GM19240 (cell line): ENCODE results near the gene MELK.
"Not testable (repeated sequence)": the region's sequence is repeated elsewhere in the genome, so short reads cannot be mapped to it uniquely, and the experiment has no call there.

Experiments used
- DNase-seq: peaks from one replicate; pipeline ENCODE4 v3.0.0; 2011; ENCODE audit warnings: low spot score; ENCODE audit not compliant: insufficient read length

The MELK gene

DNA sequence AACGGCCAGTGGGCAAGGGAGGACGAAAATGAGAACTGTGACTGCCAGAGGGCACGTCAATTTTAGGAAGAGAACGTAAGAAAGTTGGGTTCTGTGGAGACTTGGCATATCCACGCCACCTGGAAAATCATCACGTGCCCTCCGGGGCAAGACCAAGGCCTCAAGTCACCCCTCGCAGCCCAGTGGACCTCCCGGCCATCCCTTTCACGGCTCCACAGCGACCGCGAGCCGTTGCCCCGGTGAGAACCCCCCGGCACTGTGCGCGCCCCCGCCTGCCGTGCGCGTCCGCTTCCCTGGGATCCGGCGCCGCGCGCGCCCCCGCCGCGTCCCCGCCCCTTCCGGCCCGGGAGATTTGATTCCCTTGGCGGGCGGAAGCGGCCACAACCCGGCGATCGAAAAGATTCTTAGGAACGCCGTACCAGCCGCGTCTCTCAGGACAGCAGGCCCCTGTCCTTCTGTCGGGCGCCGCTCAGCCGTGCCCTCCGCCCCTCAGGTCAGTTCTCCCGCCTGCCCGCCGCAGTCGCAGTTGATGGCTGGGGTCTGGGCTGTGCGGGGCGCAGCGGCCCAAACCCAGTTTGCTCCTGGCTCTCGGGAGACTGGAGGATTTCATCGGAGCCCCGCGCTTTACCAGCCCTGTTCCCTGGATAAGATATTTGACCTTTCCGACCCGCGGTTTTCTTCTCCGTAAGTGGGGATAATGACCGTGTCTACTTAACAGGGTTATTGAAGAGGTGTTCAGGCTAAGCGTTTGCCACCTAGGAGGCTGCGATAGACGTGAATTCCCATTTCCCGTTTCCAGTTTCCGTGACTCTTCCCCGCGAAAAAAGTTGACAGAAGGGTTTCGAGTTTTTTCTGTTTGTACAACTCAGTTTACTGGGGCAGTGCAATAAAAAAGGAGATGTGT lies at the start of gene MELK:
MELK (plus strand) TSS at position 381 of the 904 bp plus-strand sequence. CDS start 8,787 bp downstream, outside the sequence.
- peak; percentile 86 for DNase-seq

- DNase-seq, result no peak
Observed at GRCh38 chr9:36530224-36530623, 42.5 kb upstream of the MELK start.

DNA sequence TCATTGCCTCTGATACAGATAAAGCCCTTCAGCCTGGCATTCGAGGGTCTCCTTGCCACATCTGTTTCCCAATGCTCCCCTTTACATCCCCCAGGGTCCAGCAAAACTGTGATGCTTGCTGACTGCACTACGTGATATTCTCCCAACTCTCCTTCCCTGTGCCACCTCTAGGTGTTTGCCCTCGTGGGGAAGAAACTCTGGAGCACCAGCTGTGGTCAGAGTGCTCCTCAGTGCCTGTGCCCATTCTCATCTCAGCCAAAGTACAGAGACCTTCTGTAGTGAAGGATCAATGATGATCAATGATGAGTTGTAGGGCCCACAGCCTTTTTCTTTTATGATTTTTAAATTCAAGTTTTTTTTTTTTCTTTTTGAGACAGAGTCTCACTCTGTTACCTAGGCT lies 40.3 kb upstream of the MELK start:
- DNase-seq, result no peak

DNA sequence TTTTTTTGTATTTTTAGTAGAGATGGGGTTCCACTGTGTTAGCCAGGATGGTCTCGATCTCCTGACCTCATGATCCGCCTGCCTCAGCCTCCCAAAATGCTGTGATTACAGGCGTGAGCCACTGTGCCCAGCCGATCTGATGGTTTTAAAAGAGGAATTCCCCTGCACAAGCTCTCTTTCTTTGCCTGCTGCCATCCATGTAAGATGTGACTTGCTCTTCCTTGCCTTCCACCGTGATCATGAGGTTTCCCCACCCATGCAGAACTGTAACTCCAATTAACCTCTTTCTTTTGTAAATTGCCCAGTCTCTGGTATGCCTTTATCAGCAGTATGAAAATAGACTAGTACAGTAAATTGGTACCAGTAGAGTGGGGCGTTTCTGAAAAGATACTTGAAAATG lies 39.0 kb upstream of the MELK start:
- not testable (repeated sequence) for DNase-seq

DNA sequence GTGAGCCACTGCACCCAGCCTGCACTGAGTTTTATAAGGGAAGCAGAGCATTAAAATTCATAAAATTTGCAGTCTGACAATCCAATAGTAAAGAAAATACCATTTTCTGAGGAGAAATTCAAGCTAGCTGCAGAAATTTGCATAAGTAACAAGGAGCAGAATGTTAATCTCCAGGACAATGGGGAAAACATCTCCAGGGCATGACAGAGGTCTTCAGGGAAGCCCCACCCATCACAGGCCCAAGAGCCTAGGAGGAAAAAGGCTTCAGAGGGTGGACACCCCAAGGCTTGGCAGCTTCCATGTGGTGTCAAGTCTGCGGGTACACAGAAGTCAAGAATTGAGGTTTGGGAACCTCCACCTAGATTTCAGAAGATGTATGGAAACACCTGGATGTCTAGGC lies 37.6 kb upstream of the MELK start:
- DNase-seq, result no peak

GRCh38 chr9:36537861-36538260 lies 34.8 kb upstream of the MELK start:
- no peak for DNase-seq

- DNase-seq, result no peak
Observed at GRCh38 chr9:36542355-36542754, 30.3 kb upstream of the MELK start.

- no peak for DNase-seq
Observed at GRCh38 chr9:36543916-36544315, 28.8 kb upstream of the MELK start.

DNA sequence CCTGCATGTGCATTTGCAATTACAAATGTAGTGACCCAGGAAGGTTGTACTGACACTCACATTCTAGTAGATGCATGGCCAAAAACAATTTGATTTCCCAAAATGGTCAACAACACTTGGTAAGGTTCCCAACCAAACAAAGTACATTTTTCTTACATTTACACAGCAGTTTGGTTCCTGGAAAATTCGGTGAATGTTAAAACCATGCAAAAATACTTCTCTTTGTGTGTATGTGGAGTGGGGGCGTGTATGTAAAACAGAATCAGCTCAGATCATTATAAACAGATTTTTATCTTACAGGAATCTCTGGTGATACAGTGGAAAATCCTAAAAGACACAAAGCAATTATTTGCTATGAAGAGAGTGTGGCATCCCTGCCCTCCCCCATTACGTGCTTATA lies 25.1 kb upstream of the MELK start:
- no peak for DNase-seq

- no peak for DNase-seq
Observed at GRCh38 chr9:36548454-36548853, 24.2 kb upstream of the MELK start.

- DNase-seq, result no peak
Observed at GRCh38 chr9:36550135-36550534, 22.6 kb upstream of the MELK start.

GRCh38 chr9:36550631-36551098 lies 22.0 kb upstream of the MELK start:
- DNase-seq, result not testable (repeated sequence)

- DNase-seq, result no peak
Observed at GRCh38 chr9:36551129-36551528, 21.6 kb upstream of the MELK start.

- peak; percentile 2 for DNase-seq
Observed at GRCh38 chr9:36551910-36552309, 20.8 kb upstream of the MELK start.

- DNase-seq, result no peak
Observed at GRCh38 chr9:36559036-36559695, 13.5 kb upstream of the MELK start.

GRCh38 chr9:36560771-36561170 lies 11.9 kb upstream of the MELK start:
- no peak for DNase-seq

GRCh38 chr9:36562801-36563200 lies 9.9 kb upstream of the MELK start:
- not testable (repeated sequence) for DNase-seq

GRCh38 chr9:36566813-36567221 lies 5.9 kb upstream of the MELK start:
- no peak for DNase-seq

DNA sequence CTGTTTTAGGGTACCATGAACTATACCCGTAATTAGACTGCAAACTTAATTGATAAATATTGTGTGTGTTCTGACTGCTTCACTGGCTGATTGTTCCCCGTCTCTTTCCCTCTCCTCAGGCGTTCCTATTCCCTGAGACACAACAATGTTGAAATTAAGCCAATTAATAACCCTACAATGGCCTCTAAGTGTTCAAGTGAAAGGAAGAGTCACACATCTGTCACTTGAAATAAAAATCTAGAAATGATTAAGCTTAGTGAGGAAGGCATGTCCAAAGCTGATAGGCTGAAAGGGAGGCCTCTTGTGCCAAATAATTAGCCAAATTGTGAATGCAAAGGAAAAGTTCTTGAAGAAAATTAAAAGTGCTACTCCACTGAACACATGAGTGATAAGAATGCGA lies 4.0 kb upstream of the MELK start:
- not testable (repeated sequence) for DNase-seq

DNA sequence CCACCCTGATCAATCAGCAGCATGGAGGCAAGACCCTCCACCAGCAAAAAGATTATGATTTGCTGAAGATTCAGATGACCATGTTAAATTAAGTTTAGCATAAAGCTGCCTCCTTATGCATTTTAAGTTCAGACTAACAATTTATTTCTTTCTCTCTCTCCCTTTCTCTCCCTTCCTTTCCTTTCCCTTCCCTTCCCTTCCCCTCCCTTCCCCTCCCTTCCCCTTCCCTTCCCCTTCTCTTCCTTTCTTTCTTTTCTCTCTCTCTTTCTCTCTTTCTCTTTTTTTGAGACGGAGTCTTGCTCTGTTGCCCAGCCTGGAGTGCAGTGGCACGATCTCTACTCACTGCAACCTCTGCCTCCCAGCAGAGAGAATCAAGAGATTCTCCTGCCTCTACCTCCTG lies 1.4 kb upstream of the MELK start:
- no peak for DNase-seq

- not testable (repeated sequence) for DNase-seq
Observed at GRCh38 chr9:36574045-36574444, 1.4 kb downstream of the MELK start.

- DNase-seq, result no peak
Observed at GRCh38 chr9:36575411-36575882, 2.8 kb downstream of the MELK start.
